WTC11 (cell line): Measurements from ENCODE around the gene KCNJ8.

Source experiments
- CBFB ChIP-seq: sonication (generic); formaldehyde crosslinking; IDR thresholded peaks from 2 replicates; pipeline ENCODE4 v1.8.1; 2022; ENCODE audit warnings: mild to moderate bottlenecking, low read depth, missing genetic modification reagents
- ESRRA ChIP-seq: sonication (generic); formaldehyde crosslinking; IDR thresholded peaks from 2 replicates; pipeline ENCODE4 v1.8.1; 2022; ENCODE audit warnings: mild to moderate bottlenecking, missing genetic modification reagents, borderline replicate concordance
- FOXJ3 ChIP-seq: sonication (generic); formaldehyde crosslinking; IDR thresholded peaks from 2 replicates; pipeline ENCODE4 v1.9.0; 2021; ENCODE audit warnings: missing genetic modification reagents, mild to moderate bottlenecking, borderline replicate concordance
- GABPB1 ChIP-seq: sonication (generic); formaldehyde crosslinking; IDR thresholded peaks from 2 replicates; pipeline ENCODE4 v1.8.1; 2023; ENCODE audit warnings: mild to moderate bottlenecking, missing genetic modification reagents
- MXD4 ChIP-seq: fragments of 250-450 bp; sonication (Bioruptor Pico); IDR thresholded peaks from 2 replicates; pipeline ENCODE4 v1.8.0; 2021; ENCODE audit warnings: mild to moderate bottlenecking, moderate library complexity, borderline replicate concordance
- SP1 ChIP-seq: sonication (generic); formaldehyde crosslinking; conservative IDR thresholded peaks from 2 replicates; pipeline ENCODE4 v1.8.1; 2022; ENCODE audit warnings: missing genetic modification reagents
- TCF7 ChIP-seq: sonication (generic); formaldehyde crosslinking; IDR thresholded peaks from 2 replicates; pipeline ENCODE4 v1.8.0; 2022; ENCODE audit warnings: mild to moderate bottlenecking, low read depth, missing genetic modification reagents, moderate library complexity
- ZNF416 ChIP-seq: fragments of 250-450 bp; sonication (Bioruptor Pico); IDR thresholded peaks from 2 replicates; pipeline ENCODE4 v1.9.0; 2021; ENCODE audit warnings: mild to moderate bottlenecking, inconsistent platforms
- TF ChIP-seq, protein P1 (sequence below): fragments of 200-600 bp; IDR thresholded peaks from 2 replicates; pipeline ENCODE4 v1.8.0; 2022; ENCODE audit warnings: antibody characterized with exemption
- TF ChIP-seq, protein P2 (sequence below): sonication (generic); formaldehyde crosslinking; IDR thresholded peaks from 2 replicates; pipeline ENCODE4 v1.8.0; 2022; ENCODE audit warnings: mild to moderate bottlenecking, missing genetic modification reagents
- TF ChIP-seq, protein P3 (sequence below): sonication (generic); formaldehyde crosslinking; IDR thresholded peaks from 2 replicates; pipeline ENCODE4 v1.8.1; 2022; ENCODE audit warnings: low read depth, mild to moderate bottlenecking, moderate library complexity, missing genetic modification reagents, borderline replicate concordance
- TF ChIP-seq, protein P4 (sequence below): sonication (generic); formaldehyde crosslinking; IDR thresholded peaks from 2 replicates; pipeline ENCODE4 v1.8.0; 2022; ENCODE audit warnings: mild to moderate bottlenecking, missing genetic modification reagents
- TF ChIP-seq, protein P5 (sequence below): fragments of 250-450 bp; sonication (Bioruptor Pico); IDR thresholded peaks from 2 replicates; pipeline ENCODE4 v1.8.0; 2021; ENCODE audit warnings: mild to moderate bottlenecking

DNA sequence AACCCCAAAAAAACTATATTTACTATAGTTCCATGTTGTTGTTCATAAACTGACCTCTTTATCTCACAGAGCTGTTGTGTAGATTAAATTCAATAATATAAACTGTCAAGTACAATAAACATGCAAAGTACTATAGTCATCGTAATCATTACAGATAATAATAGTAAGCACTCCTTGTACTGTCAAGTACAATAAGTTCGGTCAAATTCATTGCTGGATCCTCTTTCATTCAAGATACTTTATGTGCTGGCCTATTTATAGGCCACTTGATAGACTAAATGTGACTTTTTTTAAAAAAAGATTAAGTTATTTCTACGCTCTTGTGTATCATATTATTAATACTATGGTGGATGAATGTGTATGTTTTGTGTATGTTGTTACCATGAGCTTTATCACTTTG lies 39.2 kb upstream of the KCNJ8 start:
- TF ChIP-seq, protein P1, sequence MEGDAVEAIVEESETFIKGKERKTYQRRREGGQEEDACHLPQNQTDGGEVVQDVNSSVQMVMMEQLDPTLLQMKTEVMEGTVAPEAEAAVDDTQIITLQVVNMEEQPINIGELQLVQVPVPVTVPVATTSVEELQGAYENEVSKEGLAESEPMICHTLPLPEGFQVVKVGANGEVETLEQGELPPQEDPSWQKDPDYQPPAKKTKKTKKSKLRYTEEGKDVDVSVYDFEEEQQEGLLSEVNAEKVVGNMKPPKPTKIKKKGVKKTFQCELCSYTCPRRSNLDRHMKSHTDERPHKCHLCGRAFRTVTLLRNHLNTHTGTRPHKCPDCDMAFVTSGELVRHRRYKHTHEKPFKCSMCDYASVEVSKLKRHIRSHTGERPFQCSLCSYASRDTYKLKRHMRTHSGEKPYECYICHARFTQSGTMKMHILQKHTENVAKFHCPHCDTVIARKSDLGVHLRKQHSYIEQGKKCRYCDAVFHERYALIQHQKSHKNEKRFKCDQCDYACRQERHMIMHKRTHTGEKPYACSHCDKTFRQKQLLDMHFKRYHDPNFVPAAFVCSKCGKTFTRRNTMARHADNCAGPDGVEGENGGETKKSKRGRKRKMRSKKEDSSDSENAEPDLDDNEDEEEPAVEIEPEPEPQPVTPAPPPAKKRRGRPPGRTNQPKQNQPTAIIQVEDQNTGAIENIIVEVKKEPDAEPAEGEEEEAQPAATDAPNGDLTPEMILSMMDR, result no peak
- TF ChIP-seq GABPB1 (CRISPR knock-in tag) (no peak), TCF7 (CRISPR knock-in tag) (no peak), SP1 (CRISPR knock-in tag) (no peak), ZNF416 (CRISPR knock-in tag) (no peak), FOXJ3 (CRISPR knock-in tag) (no peak), MXD4 (CRISPR knock-in tag) (no peak), CBFB (CRISPR knock-in tag) (no peak), ESRRA (CRISPR knock-in tag) (no peak)
- TF ChIP-seq, protein P2, sequence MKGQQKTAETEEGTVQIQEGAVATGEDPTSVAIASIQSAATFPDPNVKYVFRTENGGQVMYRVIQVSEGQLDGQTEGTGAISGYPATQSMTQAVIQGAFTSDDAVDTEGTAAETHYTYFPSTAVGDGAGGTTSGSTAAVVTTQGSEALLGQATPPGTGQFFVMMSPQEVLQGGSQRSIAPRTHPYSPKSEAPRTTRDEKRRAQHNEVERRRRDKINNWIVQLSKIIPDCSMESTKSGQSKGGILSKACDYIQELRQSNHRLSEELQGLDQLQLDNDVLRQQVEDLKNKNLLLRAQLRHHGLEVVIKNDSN, result no peak
- TF ChIP-seq, protein P3, sequence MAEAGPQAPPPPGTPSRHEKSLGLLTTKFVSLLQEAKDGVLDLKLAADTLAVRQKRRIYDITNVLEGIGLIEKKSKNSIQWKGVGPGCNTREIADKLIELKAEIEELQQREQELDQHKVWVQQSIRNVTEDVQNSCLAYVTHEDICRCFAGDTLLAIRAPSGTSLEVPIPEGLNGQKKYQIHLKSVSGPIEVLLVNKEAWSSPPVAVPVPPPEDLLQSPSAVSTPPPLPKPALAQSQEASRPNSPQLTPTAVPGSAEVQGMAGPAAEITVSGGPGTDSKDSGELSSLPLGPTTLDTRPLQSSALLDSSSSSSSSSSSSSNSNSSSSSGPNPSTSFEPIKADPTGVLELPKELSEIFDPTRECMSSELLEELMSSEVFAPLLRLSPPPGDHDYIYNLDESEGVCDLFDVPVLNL (CRISPR knock-in tag), result no peak
- TF ChIP-seq, protein P4, sequence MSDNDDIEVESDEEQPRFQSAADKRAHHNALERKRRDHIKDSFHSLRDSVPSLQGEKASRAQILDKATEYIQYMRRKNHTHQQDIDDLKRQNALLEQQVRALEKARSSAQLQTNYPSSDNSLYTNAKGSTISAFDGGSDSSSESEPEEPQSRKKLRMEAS (CRISPR knock-in tag), result no peak
- TF ChIP-seq, protein P5, sequence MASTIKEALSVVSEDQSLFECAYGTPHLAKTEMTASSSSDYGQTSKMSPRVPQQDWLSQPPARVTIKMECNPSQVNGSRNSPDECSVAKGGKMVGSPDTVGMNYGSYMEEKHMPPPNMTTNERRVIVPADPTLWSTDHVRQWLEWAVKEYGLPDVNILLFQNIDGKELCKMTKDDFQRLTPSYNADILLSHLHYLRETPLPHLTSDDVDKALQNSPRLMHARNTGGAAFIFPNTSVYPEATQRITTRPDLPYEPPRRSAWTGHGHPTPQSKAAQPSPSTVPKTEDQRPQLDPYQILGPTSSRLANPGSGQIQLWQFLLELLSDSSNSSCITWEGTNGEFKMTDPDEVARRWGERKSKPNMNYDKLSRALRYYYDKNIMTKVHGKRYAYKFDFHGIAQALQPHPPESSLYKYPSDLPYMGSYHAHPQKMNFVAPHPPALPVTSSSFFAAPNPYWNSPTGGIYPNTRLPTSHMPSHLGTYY, result no peak
